ENCODE results near the gene IL1B.

Gene IL1B

DNA sequence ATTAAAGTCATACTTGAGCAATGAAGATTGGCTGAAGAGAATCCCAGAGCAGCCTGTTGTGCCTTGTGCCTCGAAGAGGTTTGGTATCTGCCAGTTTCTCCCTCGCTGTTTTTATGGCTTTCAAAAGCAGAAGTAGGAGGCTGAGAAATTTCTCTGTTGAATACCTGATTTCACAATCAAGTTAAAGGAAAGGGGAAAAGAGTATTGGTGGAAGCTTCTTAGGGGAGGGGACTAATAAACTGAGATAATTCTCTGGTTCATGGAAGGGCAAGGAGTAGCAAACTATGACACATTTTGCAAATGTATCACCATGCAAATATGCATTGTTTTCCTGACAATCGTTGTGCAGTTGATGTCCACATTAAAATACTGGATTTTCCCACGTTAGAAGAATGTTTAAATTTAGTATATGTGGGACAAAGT is at the start of gene IL1B:
Gene IL1B, minus strand, starts transcription at position 85 of the 423 bp plus-strand sequence. CDS start 550 bp downstream, outside the sequence.
- no peak within 1 kb of the TSS for H3K27ac ChIP-seq (ENCODE audit: low read depth, low read length)
- H3K4me3 ChIP-seq (ENCODE audit: low read depth in 1 of 2, low read length in 2 of 2), result no peak within 1 kb of the TSS
- no peaks in the 10 kb centered on the region for H3K9me3 ChIP-seq (ENCODE audit: low read length)

DNA sequence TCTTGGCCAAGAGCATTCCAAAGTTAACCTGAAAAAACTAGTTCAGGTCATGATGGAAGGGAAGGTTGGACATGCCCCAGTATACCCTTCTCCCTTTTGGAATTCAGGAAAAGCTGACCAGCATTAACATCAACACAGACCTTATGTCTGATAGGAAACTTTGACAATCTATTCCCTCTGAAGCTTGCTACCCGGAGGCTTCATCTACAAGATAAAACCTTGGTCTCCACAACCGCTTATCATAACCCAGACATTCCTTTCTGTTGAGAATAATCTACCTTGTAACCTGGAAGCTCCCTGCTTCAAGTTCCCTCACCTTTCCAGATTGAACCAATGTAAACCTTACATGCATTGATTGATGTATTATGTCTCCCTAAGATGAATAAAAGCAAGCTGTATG is 49.7 kb upstream of the IL1B start:
- Histone ChIP-seq H3K27ac (ENCODE audit: low read depth, low read length) (no peak overlapping the region), H3K9me3 (ENCODE audit: low read length) (no peaks in the 10 kb centered on the region), H3K27me3 (ENCODE audit: control insufficient read depth in 1 of 2, insufficient read depth in 2 of 2, low read length in 2 of 2) (no peaks in the 10 kb centered on the region), H3K4me1 (ENCODE audit: insufficient read depth, low read length) (peaks cover 5% of the 10 kb centered on the region), H3K36me3 (ENCODE audit: insufficient read depth, low read length) (no peaks in the 10 kb centered on the region), H3K4me3 (ENCODE audit: low read depth in 1 of 2, low read length in 2 of 2) (no peak overlapping the region), H3K9ac (ENCODE audit: low read length) (no peak overlapping the region)

More for the DNA sequence above, at the start of gene IL1B:
- Histone ChIP-seq H3K36me3 (ENCODE audit: insufficient read depth, low read length) (no peaks in the 10 kb centered on the region), H3K4me1 (ENCODE audit: insufficient read depth, low read length) (no peaks in the 10 kb centered on the region), H3K9ac (ENCODE audit: low read length) (no peak within 1 kb of the TSS), H3K27me3 (ENCODE audit: control insufficient read depth in 1 of 2, insufficient read depth in 2 of 2, low read length in 2 of 2) (no peaks in the 10 kb centered on the region)

DNA sequence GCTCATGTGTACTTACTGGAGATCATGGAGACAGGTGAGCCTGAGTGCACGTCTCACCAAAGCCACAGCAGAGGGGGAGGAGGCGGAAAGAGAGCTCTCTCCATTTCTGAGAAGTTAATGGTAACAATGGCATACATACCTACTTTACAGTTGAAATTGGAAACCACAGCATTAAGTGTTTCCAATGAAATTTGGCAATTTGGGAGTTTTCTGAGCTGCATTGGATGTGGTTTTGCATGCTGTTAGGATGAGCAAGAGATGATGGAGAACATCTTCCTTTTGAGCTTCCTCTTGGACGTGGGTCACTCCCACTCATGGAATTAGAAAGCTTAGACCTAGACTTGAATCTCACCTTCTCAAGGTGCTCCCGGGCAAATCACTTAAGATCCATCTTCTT is 48.9 kb upstream of the IL1B start:
- Histone ChIP-seq H3K27ac (ENCODE audit: low read depth, low read length) (no peak overlapping the region), H3K27me3 (ENCODE audit: control insufficient read depth in 1 of 2, insufficient read depth in 2 of 2, low read length in 2 of 2) (no peaks in the 10 kb centered on the region), H3K9ac (ENCODE audit: low read length) (no peak overlapping the region), H3K36me3 (ENCODE audit: insufficient read depth, low read length) (no peaks in the 10 kb centered on the region), H3K4me3 (ENCODE audit: low read depth in 1 of 2, low read length in 2 of 2) (no peak overlapping the region), H3K4me1 (ENCODE audit: insufficient read depth, low read length) (peaks cover 5% of the 10 kb centered on the region), H3K9me3 (ENCODE audit: low read length) (no peaks in the 10 kb centered on the region)

DNA sequence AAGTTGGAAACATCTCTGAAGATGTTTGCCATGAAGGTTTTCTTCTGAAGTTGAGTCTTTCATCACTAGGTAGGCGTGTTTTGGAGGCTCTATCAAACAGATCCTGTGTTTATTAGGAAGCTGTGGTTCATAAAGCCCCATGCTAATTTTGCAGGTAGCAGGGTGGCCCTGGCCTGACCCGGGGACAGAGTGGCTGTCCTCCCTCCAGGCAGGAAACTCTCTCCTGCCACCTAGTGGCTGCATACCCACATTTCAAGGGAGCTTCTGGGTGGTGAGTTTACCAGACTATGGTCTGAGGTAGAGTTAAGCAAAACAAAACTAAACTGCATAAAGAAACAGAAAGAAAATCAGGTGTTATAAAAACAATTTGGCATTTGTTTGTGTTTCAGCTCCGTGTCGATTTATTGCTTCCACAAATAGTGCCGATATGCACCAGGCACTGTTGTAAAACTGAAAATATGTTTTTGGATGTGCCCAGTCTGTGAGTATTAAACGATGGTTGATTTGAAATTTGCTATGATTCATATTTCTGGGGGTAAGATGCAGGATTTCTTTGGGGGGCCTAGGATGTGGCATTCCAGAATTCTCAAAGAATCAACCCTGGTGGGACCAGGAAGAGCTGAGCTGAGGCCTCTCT is 48.4 kb upstream of the IL1B start:
- H3K4me3 ChIP-seq (ENCODE audit: low read depth in 1 of 2, low read length in 2 of 2), result peak overlapping the region in 1 of 2 donors; percentile 10
- no peaks in the 10 kb centered on the region for H3K36me3 ChIP-seq (ENCODE audit: insufficient read depth, low read length)
- H3K27me3 ChIP-seq (ENCODE audit: control insufficient read depth in 1 of 2, insufficient read depth in 2 of 2, low read length in 2 of 2), result no peaks in the 10 kb centered on the region
- no peaks in the 10 kb centered on the region for H3K9me3 ChIP-seq (ENCODE audit: low read length)
- H3K27ac ChIP-seq (ENCODE audit: low read depth, low read length), result no peak overlapping the region
- H3K9ac ChIP-seq (ENCODE audit: low read length), result no peak overlapping the region
- H3K4me1 ChIP-seq (ENCODE audit: insufficient read depth, low read length), result peaks cover 5% of the 10 kb centered on the region

DNA sequence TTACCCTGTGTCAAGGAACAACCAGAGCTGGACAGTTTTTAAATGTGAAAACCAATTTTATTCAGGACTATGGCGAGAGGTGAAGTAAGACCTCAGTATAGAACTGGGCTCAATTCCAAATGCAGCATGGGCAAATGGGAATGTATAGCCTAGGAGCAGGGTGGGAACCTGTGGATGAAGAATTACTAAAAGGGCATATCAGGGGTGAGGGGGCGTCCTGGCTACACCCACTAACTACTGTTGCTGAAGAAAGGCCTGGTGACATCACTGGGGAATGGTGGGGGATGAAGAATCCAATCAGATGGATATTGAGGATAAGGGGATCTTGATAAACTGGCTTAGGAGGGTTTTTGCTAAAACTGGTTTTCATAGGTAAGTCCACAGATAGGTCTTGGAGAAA is 47.1 kb upstream of the IL1B start:
- H3K27me3 ChIP-seq (ENCODE audit: control insufficient read depth in 1 of 2, insufficient read depth in 2 of 2, low read length in 2 of 2), result no peaks in the 10 kb centered on the region
- no peaks in the 10 kb centered on the region for H3K9me3 ChIP-seq (ENCODE audit: low read length)
- no peaks in the 10 kb centered on the region for H3K36me3 ChIP-seq (ENCODE audit: insufficient read depth, low read length)
- no peak overlapping the region for H3K4me3 ChIP-seq (ENCODE audit: low read depth in 1 of 2, low read length in 2 of 2)
- no peak overlapping the region for H3K9ac ChIP-seq (ENCODE audit: low read length)
- H3K27ac ChIP-seq (ENCODE audit: low read depth, low read length), result no peak overlapping the region
- H3K4me1 ChIP-seq (ENCODE audit: insufficient read depth, low read length), result peaks cover 5% of the 10 kb centered on the region

DNA sequence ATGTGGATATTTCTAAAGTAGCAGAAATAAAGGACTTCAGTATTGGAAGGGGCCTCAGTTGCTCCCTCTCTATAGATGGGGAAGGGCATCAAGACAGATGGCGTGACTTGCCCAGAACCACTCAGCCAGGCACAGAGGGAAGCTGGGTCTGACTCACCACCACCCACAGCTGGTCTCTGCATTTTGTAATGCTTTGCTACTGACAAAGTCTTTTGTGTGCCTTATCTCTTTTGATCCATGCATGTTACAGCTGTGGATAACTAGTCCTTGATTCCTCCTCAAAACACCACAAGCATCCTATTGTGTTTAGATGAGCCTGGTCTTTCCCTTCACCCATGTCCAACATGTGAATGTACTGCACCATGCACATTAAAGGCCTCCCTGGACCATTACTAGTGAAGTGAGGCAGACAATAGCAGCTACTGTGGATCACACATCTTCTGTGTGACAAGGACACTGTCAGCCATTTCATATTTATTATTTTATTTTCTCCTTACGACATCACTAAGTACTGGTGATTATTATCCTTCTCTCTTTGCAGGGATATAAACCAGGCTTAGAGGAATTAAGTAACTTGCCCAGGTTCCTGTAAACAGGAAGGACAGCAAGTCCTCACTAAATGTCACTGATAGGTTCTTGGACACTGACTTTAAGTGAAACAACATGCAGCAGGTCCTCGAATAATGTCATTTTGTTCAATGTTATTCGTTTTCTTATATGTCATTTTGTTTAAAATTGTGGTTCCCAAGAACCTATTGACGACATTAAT is 44.8 kb upstream of the IL1B start:
- Histone ChIP-seq H3K27ac (ENCODE audit: low read depth, low read length) (no peak overlapping the region), H3K36me3 (ENCODE audit: insufficient read depth, low read length) (no peaks in the 10 kb centered on the region), H3K4me3 (ENCODE audit: low read depth in 1 of 2, low read length in 2 of 2) (no peak overlapping the region), H3K4me1 (ENCODE audit: insufficient read depth, low read length) (peaks cover 5% of the 10 kb centered on the region), H3K27me3 (ENCODE audit: control insufficient read depth in 1 of 2, insufficient read depth in 2 of 2, low read length in 2 of 2) (no peaks in the 10 kb centered on the region), H3K9me3 (ENCODE audit: low read length) (no peaks in the 10 kb centered on the region), H3K9ac (ENCODE audit: low read length) (no peak overlapping the region)

DNA sequence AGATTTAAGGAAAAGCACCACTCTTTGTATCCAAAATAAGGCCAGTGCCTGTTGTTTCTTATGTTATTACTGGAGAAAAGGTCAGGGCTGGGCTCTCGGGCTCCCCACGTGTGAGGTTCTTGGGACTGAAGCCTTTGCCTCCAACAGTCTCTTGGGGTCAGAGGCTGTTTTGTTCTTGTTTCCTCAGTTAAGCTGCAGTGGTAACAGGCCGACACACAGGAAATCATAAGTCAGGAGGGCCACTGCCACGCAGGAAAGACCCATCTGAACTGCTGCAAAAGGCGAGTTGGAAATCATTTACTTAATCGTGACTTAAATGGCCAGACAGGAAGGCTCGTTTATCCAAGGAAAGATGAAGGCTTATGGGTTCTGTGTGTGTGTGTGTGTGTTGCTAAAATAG is 44.1 kb upstream of the IL1B start:
- Histone ChIP-seq H3K36me3 (ENCODE audit: insufficient read depth, low read length) (no peaks in the 10 kb centered on the region), H3K27ac (ENCODE audit: low read depth, low read length) (no peak overlapping the region), H3K27me3 (ENCODE audit: control insufficient read depth in 1 of 2, insufficient read depth in 2 of 2, low read length in 2 of 2) (no peaks in the 10 kb centered on the region)

DNA sequence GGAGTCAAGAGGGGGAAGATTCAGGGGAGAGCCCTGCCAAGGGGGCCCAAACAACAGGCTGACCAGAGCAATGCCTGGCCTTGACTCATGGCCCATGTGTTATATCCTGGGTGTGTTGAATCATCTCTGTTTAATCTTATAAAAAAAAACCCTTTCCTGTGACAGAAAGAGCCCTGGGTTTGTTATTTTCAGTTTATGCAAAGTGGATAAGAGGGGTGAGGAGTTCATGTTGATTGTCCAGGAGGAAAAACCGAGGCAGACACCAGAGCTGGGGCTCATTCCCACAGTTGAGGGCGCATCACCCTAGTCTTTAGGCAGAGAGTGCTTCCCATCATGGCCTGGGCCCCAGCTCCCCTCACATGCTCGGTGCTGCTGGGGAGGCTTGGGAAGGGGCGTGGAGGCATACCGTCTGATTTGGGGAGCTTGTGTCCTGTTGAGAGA is 43.5 kb upstream of the IL1B start:
- no peaks in the 10 kb centered on the region for H3K9me3 ChIP-seq (ENCODE audit: low read length)
- H3K36me3 ChIP-seq (ENCODE audit: insufficient read depth, low read length), result no peaks in the 10 kb centered on the region
- H3K27ac ChIP-seq (ENCODE audit: low read depth, low read length), result no peak overlapping the region
- no peak overlapping the region for H3K9ac ChIP-seq (ENCODE audit: low read length)
- H3K4me3 ChIP-seq (ENCODE audit: low read depth in 1 of 2, low read length in 2 of 2), result no peak overlapping the region
- peaks cover 1% of the 10 kb centered on the region for H3K4me1 ChIP-seq (ENCODE audit: insufficient read depth, low read length)
- no peaks in the 10 kb centered on the region for H3K27me3 ChIP-seq (ENCODE audit: control insufficient read depth in 1 of 2, insufficient read depth in 2 of 2, low read length in 2 of 2)

More for the DNA sequence above, 44.1 kb upstream of the IL1B start:
- Histone ChIP-seq H3K4me1 (ENCODE audit: insufficient read depth, low read length) (peaks cover 5% of the 10 kb centered on the region), H3K9ac (ENCODE audit: low read length) (no peak overlapping the region), H3K9me3 (ENCODE audit: low read length) (no peaks in the 10 kb centered on the region), H3K4me3 (ENCODE audit: low read depth in 1 of 2, low read length in 2 of 2) (no peak overlapping the region)

DNA sequence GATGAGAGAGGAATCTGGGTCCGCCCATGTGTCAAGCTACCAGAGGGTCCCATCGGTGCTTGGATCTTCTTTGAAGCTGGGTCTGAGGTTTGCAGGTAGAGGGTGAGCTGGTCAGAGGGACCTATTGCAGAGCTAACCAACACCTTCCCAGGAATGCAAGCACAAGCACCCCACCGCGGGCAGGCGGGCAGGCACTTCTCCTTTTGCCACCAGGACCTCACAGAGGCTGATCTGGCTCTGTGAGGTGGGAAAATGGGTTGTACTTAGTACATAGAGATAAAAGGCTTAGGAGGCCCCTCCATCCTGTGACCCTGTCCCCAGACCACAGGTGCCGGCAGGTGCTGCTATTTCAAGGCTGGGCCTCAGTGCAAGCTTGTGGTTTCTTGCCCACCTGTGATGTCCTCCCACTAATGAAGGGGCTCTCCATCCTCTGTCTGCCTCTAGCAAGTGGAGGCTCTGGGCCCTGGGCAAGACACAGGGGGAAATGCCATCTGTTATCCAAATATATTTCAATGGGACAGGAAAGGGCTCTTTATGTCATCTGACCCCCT is 43.0 kb upstream of the IL1B start:
- Histone ChIP-seq H3K36me3 (ENCODE audit: insufficient read depth, low read length) (no peaks in the 10 kb centered on the region), H3K9ac (ENCODE audit: low read length) (no peak overlapping the region), H3K4me1 (ENCODE audit: insufficient read depth, low read length) (no peaks in the 10 kb centered on the region), H3K27ac (ENCODE audit: low read depth, low read length) (no peak overlapping the region), H3K27me3 (ENCODE audit: control insufficient read depth in 1 of 2, insufficient read depth in 2 of 2, low read length in 2 of 2) (no peaks in the 10 kb centered on the region), H3K9me3 (ENCODE audit: low read length) (no peaks in the 10 kb centered on the region), H3K4me3 (ENCODE audit: low read depth in 1 of 2, low read length in 2 of 2) (no peak overlapping the region)

DNA sequence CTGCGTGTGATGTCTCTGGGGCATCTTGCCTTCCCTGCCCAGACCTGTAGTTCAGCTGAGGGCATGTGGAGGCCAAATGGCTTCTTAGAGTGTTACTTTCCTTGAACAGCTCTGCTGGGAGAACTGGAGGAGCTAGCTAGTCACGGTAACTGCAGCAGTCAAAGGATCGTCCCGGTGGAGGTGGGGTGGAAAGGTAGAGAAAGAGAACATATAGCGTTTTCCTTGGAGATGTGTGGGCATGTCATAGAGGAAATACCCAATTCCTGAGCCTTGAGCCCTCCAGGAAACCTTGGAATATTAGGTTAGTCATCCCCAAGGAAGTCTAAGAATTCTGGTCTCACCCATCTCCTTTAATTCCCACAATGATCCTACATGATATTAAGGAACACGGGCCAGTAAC is 40.8 kb upstream of the IL1B start:
- no peaks in the 10 kb centered on the region for H3K36me3 ChIP-seq (ENCODE audit: insufficient read depth, low read length)
- H3K9me3 ChIP-seq (ENCODE audit: low read length), result no peaks in the 10 kb centered on the region
- H3K4me1 ChIP-seq (ENCODE audit: insufficient read depth, low read length), result no peaks in the 10 kb centered on the region
- H3K27me3 ChIP-seq (ENCODE audit: control insufficient read depth in 1 of 2, insufficient read depth in 2 of 2, low read length in 2 of 2), result no peaks in the 10 kb centered on the region
- no peak overlapping the region for H3K4me3 ChIP-seq (ENCODE audit: low read depth in 1 of 2, low read length in 2 of 2)
- no peak overlapping the region for H3K9ac ChIP-seq (ENCODE audit: low read length)
- no peak overlapping the region for H3K27ac ChIP-seq (ENCODE audit: low read depth, low read length)

DNA sequence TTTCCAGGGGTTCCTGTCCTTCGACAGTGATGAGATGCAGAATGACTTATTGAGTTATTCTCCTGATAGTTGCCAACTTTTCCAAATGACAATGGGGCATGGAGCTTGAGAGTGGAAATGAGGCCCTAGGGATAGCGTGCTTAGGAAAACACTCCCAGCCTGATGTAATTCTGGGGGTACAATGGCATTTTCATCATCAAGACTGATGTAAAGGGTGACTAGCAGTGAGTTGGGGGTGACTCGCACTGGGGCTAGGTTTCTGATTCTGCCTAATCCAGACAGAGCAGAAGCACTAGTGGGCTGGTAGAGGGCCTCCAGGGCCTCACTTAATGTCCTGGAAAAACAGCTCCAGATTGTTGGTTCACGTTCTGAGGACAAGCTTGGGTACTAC is 40.4 kb upstream of the IL1B start:
- H3K9me3 ChIP-seq (ENCODE audit: low read length), result no peaks in the 10 kb centered on the region
- H3K4me3 ChIP-seq (ENCODE audit: low read depth in 1 of 2, low read length in 2 of 2), result no peak overlapping the region
- H3K27ac ChIP-seq (ENCODE audit: low read depth, low read length), result no peak overlapping the region
- H3K27me3 ChIP-seq (ENCODE audit: control insufficient read depth in 1 of 2, insufficient read depth in 2 of 2, low read length in 2 of 2), result no peaks in the 10 kb centered on the region
- no peaks in the 10 kb centered on the region for H3K36me3 ChIP-seq (ENCODE audit: insufficient read depth, low read length)
- H3K9ac ChIP-seq (ENCODE audit: low read length), result no peak overlapping the region
- no peaks in the 10 kb centered on the region for H3K4me1 ChIP-seq (ENCODE audit: insufficient read depth, low read length)
